Measurements from ENCODE around the gene IMMP2L.

Gene IMMP2L

GRCh38 chr7:110647266-110647665 lies 915.0 kb downstream of the IMMP2L start:
- no peak for DNase-seq

GRCh38 chr7:110646804-110647203 lies 915.5 kb downstream of the IMMP2L start:
- DNase-seq = no peak

- no peak for DNase-seq
Observed at GRCh38 chr7:110645616-110646015, 916.7 kb downstream of the IMMP2L start.

- DNase-seq = no peak
Observed at GRCh38 chr7:110645060-110645459, 917.2 kb downstream of the IMMP2L start.

- DNase-seq = no peak
Observed at GRCh38 chr7:110637252-110637651, 925.0 kb downstream of the IMMP2L start.

GRCh38 chr7:110633313-110633712 lies 929.0 kb downstream of the IMMP2L start:
- DNase-seq = no peak

GRCh38 chr7:110626414-110626813 lies 935.9 kb downstream of the IMMP2L start:
- no peak for DNase-seq

GRCh38 chr7:110625294-110625693 lies 937.0 kb downstream of the IMMP2L start:
- no peak for DNase-seq

GRCh38 chr7:110623436-110623835 lies 938.9 kb downstream of the IMMP2L start:
- DNase-seq = no peak

- DNase-seq = no peak
Observed at GRCh38 chr7:110621289-110621688, 941.0 kb downstream of the IMMP2L start.

GRCh38 chr7:110620110-110620735 lies 942.1 kb downstream of the IMMP2L start:
- DNase-seq = no peak

Measured in NCI-H1105 (cell line).